HepG2 (cell line): ENCODE data around the gene RSRC2. TPM values are rescaled to one million over a fixed set of nuclear protein-coding genes. Genes with fewer than 3 reads are reported as not detected.

Experiments used
- DPF2 ChIP-seq: sonication (generic); formaldehyde crosslinking; IDR thresholded peaks from 2 replicates; pipeline ENCODE4 v1.4.0; 2020; ENCODE audit warnings: mild to moderate bottlenecking, low read depth, missing genetic modification reagents, borderline replicate concordance
- ISX ChIP-seq: sonication (generic); formaldehyde crosslinking; conservative IDR thresholded peaks from 2 replicates; pipeline ENCODE4 v1.5.0; 2020; ENCODE audit warnings: missing genetic modification reagents
- KDM2A ChIP-seq: sonication (generic); formaldehyde crosslinking; IDR thresholded peaks from 2 replicates; pipeline ENCODE4 v1.4.0; 2020; ENCODE audit warnings: low read depth, missing genetic modification reagents, borderline replicate concordance
- NR1H2 ChIP-seq: sonication (generic); formaldehyde crosslinking; IDR thresholded peaks from 2 replicates; pipeline ENCODE4 v1.8.1; 2022; ENCODE audit warnings: low read depth, missing genetic modification reagents, borderline replicate concordance
- NR3C1 ChIP-seq: sonication (generic); formaldehyde crosslinking; IDR thresholded peaks from 2 replicates; pipeline ENCODE4 v1.4.0; 2020; ENCODE audit warnings: missing genetic modification reagents
- PAF1 ChIP-seq: IDR thresholded peaks from 2 replicates; pipeline ENCODE4 v1.6.1; 2016; ENCODE audit warnings: missing genetic modification reagents, missing compliant biosample characterization
- PHF8 ChIP-seq: sonication (generic); formaldehyde crosslinking; IDR thresholded peaks from 2 replicates; pipeline ENCODE4 v1.5.0; 2020; ENCODE audit warnings: missing genetic modification reagents
- REPIN1 ChIP-seq: sonication (generic); formaldehyde crosslinking; IDR thresholded peaks from 2 replicates; pipeline ENCODE4 v1.8.0; 2022; ENCODE audit warnings: missing genetic modification reagents, low read depth, mild to moderate bottlenecking, borderline replicate concordance
- SNAPC2 ChIP-seq: sonication (generic); formaldehyde crosslinking; IDR thresholded peaks from 2 replicates; pipeline ENCODE4 v1.8.1; 2022; ENCODE audit warnings: mild to moderate bottlenecking, missing genetic modification reagents
- TCF7L2 ChIP-seq: IDR thresholded peaks from 2 replicates; pipeline ENCODE4 v1.6.1; 2011; ENCODE audit warnings: mild to moderate bottlenecking, low read depth, low read length, moderate library complexity
- TSC22D2 ChIP-seq: sonication (generic); formaldehyde crosslinking; IDR thresholded peaks from 2 replicates; pipeline ENCODE4 v1.5.1; 2020; ENCODE audit warnings: missing genetic modification reagents, mild to moderate bottlenecking, borderline replicate concordance
- ZBTB42 ChIP-seq: sonication (generic); formaldehyde crosslinking; IDR thresholded peaks from 2 replicates; pipeline ENCODE4 v1.5.0; 2020; ENCODE audit warnings: mild to moderate bottlenecking, missing genetic modification reagents
- ZC3H13 ChIP-seq: sonication (generic); formaldehyde crosslinking; IDR thresholded peaks from 2 replicates; pipeline ENCODE4 v1.8.1; 2023; ENCODE audit warnings: mild to moderate bottlenecking, missing genetic modification reagents, moderate library complexity
- ZNF143 ChIP-seq: sonication (generic); formaldehyde crosslinking; IDR thresholded peaks from 2 replicates; pipeline ENCODE4 v1.4.0; 2020; ENCODE audit warnings: missing genetic modification reagents
- ZNF282 ChIP-seq: fragments of 450-650 bp; IDR thresholded peaks from 2 replicates; pipeline ENCODE4 v1.6.1; 2018; ENCODE audit not compliant: partially characterized antibody
- ZNF460 ChIP-seq: sonication (generic); formaldehyde crosslinking; IDR thresholded peaks from 2 replicates; pipeline ENCODE4 v1.5.1; 2020; ENCODE audit warnings: missing genetic modification reagents, mild to moderate bottlenecking, borderline replicate concordance
- ZNF562 ChIP-seq: sonication (generic); formaldehyde crosslinking; IDR thresholded peaks from 2 replicates; pipeline ENCODE4 v1.8.0; 2022; ENCODE audit warnings: missing genetic modification reagents, borderline replicate concordance
- ZNF569 ChIP-seq: sonication (generic); formaldehyde crosslinking; IDR thresholded peaks from 2 replicates; pipeline ENCODE4 v1.5.0; 2020; ENCODE audit warnings: mild to moderate bottlenecking, missing genetic modification reagents, moderate library complexity, borderline replicate concordance
- ZNF652 ChIP-seq: IDR thresholded peaks from 2 replicates; pipeline ENCODE4 v1.6.1; 2016; ENCODE audit warnings: low read depth, borderline replicate concordance
- ZNF768 ChIP-seq: sonication (generic); formaldehyde crosslinking; IDR thresholded peaks from 2 replicates; pipeline ENCODE4 v1.4.0; 2020; ENCODE audit warnings: missing genetic modification reagents
- ZSCAN20 ChIP-seq: sonication (generic); formaldehyde crosslinking; IDR thresholded peaks from 2 replicates; pipeline ENCODE4 v1.4.0; 2020; ENCODE audit warnings: missing genetic modification reagents, mild to moderate bottlenecking, borderline replicate concordance
- polyA plus RNA-seq, 8 experiments: library from polyadenylated mRNA; depleted of rRNA in 3 of 8; stranded (reverse) in 7 of 8; unstranded in 1 of 8; fragments of >200 nt; fragmentation: Illumina TruSeq in 4 of 8; extraction: Trizol in 4 of 8; gene quantifications; 2 replicates each; pipeline versions ENCODE4 v1.2.1 to v1.2.3, GENCODE V29; 2011 to 2016; ENCODE audit warnings: low read depth in 4 of 8, missing spikeins in 1 of 8, mixed read lengths in 1 of 8; ENCODE audit not compliant: insufficient read depth in 1 of 8
- total RNA-seq, 5 experiments: library from RNA; depleted of rRNA; stranded (reverse); fragments of >200 nt; fragmentation: Illumina TruSeq; extraction: Trizol; gene quantifications; 2 replicates each; pipeline ENCODE4 v1.2.3, GENCODE V29; 2016; ENCODE audit warnings: low read depth in 1 of 5
- TF ChIP-seq, protein P1 (sequence below): sonication (generic); formaldehyde crosslinking; IDR thresholded peaks from 2 replicates; pipeline ENCODE4 v1.5.1; 2020; ENCODE audit warnings: missing genetic modification reagents, mild to moderate bottlenecking, borderline replicate concordance
- TF ChIP-seq, protein P2 (sequence below): sonication (generic); formaldehyde crosslinking; IDR thresholded peaks from 2 replicates; pipeline ENCODE4 v1.5.0; 2020; ENCODE audit warnings: mild to moderate bottlenecking, missing genetic modification reagents
- TF ChIP-seq, protein P3 (sequence below): sonication (generic); formaldehyde crosslinking; IDR thresholded peaks from 2 replicates; pipeline ENCODE4 v1.4.0; 2020; ENCODE audit warnings: missing genetic modification reagents

RSRC2 gene
- total and polyA plus RNA-seq, 2 of the 13 experiments (the other 11 are each of a cell fraction or from before 2014, with no cell fraction given) = 31.4 to 77.8 TPM

DNA sequence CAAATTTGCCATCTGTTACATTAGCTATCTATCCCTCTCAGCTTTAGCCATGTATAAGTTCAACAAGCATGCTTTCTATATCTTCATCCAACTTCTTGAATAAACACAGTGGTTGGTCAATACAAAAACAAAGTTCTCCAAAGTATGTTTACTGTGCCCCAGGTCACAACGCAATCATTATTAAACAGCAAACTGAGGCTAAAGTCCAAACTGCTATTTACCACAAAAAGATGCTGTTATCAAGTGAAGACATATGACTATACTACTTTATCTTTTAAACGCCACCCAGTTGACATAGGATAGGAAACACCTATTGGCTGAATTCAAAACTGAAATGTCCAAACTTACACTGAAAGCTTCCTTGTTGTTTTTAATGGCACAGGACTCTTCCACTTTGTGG lies 37.7 kb downstream of the RSRC2 start (continued):
- TF ChIP-seq NR1H2 (CRISPR knock-in tag) = no peak
- TF ChIP-seq ZNF652 = peak; percentile 13; the same call in 1 of the 2 replicates
- no peak for TF ChIP-seq ZNF562 (CRISPR knock-in tag)
- no peak for TF ChIP-seq ZNF768
- TF ChIP-seq, protein P1, sequence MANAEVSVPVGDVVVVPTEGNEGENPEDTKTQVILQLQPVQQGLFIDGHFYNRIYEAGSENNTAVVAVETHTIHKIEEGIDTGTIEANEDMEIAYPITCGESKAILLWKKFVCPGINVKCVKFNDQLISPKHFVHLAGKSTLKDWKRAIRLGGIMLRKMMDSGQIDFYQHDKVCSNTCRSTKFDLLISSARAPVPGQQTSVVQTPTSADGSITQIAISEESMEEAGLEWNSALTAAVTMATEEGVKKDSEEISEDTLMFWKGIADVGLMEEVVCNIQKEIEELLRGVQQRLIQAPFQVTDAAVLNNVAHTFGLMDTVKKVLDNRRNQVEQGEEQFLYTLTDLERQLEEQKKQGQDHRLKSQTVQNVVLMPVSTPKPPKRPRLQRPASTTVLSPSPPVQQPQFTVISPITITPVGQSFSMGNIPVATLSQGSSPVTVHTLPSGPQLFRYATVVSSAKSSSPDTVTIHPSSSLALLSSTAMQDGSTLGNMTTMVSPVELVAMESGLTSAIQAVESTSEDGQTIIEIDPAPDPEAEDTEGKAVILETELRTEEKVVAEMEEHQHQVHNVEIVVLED (CRISPR knock-in tag) = no peak
- TF ChIP-seq, protein P2, sequence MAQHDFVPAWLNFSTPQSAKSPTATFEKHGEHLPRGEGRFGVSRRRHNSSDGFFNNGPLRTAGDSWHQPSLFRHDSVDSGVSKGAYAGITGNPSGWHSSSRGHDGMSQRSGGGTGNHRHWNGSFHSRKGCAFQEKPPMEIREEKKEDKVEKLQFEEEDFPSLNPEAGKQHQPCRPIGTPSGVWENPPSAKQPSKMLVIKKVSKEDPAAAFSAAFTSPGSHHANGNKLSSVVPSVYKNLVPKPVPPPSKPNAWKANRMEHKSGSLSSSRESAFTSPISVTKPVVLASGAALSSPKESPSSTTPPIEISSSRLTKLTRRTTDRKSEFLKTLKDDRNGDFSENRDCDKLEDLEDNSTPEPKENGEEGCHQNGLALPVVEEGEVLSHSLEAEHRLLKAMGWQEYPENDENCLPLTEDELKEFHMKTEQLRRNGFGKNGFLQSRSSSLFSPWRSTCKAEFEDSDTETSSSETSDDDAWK (CRISPR knock-in tag) = no peak
- no peak for TF ChIP-seq ISX (CRISPR knock-in tag)
- TF ChIP-seq ZNF569 = no peak
- 0 out of 2 replicates have a peak, but pooled peaks have one; percentile 50 for TF ChIP-seq REPIN1
- no peak for TF ChIP-seq NR3C1 (CRISPR knock-in tag)
- TF ChIP-seq TCF7L2 = no peak
- TF ChIP-seq, protein P3, sequence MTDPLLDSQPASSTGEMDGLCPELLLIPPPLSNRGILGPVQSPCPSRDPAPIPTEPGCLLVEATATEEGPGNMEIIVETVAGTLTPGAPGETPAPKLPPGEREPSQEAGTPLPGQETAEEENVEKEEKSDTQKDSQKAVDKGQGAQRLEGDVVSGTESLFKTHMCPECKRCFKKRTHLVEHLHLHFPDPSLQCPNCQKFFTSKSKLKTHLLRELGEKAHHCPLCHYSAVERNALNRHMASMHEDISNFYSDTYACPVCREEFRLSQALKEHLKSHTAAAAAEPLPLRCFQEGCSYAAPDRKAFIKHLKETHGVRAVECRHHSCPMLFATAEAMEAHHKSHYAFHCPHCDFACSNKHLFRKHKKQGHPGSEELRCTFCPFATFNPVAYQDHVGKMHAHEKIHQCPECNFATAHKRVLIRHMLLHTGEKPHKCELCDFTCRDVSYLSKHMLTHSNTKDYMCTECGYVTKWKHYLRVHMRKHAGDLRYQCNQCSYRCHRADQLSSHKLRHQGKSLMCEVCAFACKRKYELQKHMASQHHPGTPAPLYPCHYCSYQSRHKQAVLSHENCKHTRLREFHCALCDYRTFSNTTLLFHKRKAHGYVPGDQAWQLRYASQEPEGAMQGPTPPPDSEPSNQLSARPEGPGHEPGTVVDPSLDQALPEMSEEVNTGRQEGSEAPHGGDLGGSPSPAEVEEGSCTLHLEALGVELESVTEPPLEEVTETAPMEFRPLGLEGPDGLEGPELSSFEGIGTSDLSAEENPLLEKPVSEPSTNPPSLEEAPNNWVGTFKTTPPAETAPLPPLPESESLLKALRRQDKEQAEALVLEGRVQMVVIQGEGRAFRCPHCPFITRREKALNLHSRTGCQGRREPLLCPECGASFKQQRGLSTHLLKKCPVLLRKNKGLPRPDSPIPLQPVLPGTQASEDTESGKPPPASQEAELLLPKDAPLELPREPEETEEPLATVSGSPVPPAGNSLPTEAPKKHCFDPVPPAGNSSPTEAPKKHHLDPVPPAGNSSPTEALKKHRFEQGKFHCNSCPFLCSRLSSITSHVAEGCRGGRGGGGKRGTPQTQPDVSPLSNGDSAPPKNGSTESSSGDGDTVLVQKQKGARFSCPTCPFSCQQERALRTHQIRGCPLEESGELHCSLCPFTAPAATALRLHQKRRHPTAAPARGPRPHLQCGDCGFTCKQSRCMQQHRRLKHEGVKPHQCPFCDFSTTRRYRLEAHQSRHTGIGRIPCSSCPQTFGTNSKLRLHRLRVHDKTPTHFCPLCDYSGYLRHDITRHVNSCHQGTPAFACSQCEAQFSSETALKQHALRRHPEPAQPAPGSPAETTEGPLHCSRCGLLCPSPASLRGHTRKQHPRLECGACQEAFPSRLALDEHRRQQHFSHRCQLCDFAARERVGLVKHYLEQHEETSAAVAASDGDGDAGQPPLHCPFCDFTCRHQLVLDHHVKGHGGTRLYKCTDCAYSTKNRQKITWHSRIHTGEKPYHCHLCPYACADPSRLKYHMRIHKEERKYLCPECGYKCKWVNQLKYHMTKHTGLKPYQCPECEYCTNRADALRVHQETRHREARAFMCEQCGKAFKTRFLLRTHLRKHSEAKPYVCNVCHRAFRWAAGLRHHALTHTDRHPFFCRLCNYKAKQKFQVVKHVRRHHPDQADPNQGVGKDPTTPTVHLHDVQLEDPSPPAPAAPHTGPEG (CRISPR knock-in tag) = no peak
- no peak; the same call in 1 of the 2 replicates for TF ChIP-seq ZNF460
- no peak for TF ChIP-seq TSC22D2 (CRISPR knock-in tag)
- TF ChIP-seq DPF2 (CRISPR knock-in tag) = 0 out of 2 replicates have a peak, but pooled peaks have one; percentile 59
- no peak for TF ChIP-seq ZBTB42
- no peak for TF ChIP-seq KDM2A (CRISPR knock-in tag)
- TF ChIP-seq ZNF282 = no peak
- TF ChIP-seq SNAPC2 (CRISPR knock-in tag) = peak; percentile 73; the same call in 1 of the 2 replicates
- TF ChIP-seq ZNF143 (CRISPR knock-in tag) = no peak
- no peak for TF ChIP-seq PHF8
- TF ChIP-seq ZSCAN20 (CRISPR knock-in tag) = no peak
- no peak for TF ChIP-seq PAF1
- no peak for TF ChIP-seq ZC3H13 (CRISPR knock-in tag)
